Activated T-cell treated with anti-CD3 and anti-CD28 coated beads for 24 hours (primary cell): ENCODE results near the gene STARD13.

Experiments used
- DNase-seq: peaks from one replicate; pipeline ENCODE4 v3.0.0-alpha.2; 2020; ENCODE audit warnings: low read depth

STARD13 gene, protein sequence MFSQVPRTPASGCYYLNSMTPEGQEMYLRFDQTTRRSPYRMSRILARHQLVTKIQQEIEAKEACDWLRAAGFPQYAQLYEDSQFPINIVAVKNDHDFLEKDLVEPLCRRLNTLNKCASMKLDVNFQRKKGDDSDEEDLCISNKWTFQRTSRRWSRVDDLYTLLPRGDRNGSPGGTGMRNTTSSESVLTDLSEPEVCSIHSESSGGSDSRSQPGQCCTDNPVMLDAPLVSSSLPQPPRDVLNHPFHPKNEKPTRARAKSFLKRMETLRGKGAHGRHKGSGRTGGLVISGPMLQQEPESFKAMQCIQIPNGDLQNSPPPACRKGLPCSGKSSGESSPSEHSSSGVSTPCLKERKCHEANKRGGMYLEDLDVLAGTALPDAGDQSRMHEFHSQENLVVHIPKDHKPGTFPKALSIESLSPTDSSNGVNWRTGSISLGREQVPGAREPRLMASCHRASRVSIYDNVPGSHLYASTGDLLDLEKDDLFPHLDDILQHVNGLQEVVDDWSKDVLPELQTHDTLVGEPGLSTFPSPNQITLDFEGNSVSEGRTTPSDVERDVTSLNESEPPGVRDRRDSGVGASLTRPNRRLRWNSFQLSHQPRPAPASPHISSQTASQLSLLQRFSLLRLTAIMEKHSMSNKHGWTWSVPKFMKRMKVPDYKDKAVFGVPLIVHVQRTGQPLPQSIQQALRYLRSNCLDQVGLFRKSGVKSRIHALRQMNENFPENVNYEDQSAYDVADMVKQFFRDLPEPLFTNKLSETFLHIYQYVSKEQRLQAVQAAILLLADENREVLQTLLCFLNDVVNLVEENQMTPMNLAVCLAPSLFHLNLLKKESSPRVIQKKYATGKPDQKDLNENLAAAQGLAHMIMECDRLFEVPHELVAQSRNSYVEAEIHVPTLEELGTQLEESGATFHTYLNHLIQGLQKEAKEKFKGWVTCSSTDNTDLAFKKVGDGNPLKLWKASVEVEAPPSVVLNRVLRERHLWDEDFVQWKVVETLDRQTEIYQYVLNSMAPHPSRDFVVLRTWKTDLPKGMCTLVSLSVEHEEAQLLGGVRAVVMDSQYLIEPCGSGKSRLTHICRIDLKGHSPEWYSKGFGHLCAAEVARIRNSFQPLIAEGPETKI

DNA sequence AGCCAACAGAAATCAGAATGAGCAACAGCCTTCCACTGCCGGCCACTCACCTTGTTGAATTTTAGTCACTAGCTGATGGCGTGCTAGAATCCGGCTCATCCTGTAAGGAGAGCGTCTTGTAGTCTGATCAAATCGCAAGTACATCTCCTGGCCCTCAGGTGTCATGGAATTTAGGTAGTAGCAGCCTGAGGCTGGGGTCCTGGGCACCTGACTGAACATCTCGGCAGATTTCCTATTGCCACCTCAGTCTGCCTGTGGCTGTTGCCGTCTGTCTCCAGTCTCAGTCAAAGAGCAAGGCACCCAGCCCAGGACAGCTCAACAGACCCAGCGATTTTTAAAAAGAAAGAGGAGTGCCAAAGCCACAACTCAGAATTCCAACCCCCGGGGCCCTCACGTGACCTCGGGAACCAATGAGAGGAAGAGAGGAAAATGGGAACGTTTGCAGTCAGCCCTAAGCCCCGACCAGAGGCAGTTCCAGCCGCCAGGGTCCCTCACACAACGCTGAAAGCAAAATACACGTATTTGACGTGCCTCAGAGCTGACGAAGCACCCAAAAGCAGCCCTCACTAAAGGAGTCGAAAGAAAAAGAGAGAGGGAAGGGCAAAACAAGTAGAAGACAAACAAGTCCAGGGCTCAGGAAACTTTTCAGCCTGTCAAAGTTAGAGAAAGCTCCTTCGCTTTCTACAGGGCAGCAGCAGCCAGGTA lies at the start of gene STARD13:
Gene STARD13 (minus strand): TSS at position 336 of the 705 bp plus-strand sequence. CDS start 117 bp downstream, at position 219.
- DNase-seq: no peak

DNA sequence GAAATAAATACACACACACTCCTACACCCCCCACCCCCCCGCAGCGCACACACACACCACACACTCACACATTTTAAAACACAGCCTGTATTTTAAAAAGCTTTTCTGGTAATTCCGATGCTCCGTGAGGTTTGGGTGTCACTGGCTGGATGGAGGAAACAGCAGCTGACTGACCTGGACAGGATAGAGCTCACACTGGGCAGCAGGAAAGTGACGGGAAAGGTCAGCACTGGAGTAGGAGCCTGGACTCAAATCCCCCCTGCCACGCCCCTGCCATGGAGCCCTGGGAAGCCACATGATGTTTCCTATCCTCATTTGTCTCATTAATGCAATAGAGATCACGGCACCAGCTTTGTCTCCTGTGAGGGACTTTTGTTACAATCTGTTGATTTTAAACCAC lies 49.3 kb upstream of the STARD13 start:
- DNase-seq: no peak

DNA sequence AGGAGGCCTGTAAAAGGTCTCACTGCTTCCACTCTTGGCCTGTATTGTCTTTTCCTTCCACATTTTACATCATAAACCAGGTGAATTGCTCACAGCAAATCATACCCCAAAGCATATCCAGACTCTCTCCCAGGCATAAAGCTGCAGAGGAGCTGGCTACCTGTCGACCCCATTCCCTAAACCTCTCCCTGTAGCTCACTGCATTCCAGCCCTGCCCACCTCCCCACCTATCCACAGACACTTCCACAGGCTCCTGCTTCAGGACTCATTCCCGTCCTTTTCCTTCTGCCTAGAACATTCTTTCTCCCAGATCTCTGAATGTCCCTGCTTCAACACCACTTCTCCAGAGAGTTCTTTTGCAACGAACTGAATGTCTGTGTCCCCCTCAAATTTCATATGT lies 46.4 kb upstream of the STARD13 start:
- DNase-seq: no peak

DNA sequence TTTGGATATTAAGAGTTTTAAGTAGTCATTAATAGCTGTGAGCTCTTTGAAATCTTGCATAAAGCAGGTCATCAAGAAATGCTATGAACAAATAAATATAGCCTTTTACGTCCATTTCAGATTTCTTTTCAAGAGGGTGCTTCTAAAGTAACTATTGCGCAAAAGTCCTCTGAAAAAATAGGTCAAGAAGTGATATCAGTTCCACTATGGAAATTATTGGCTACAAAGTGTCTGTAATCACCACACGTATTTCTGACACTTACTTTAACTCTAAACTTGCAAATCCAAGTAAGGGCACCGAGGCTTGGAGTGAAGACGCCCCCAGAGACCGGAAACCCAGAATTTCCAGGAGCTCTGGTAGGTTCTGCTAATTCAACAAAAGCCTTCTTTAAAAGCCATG lies 44.9 kb upstream of the STARD13 start:
- DNase-seq: no peak

DNA sequence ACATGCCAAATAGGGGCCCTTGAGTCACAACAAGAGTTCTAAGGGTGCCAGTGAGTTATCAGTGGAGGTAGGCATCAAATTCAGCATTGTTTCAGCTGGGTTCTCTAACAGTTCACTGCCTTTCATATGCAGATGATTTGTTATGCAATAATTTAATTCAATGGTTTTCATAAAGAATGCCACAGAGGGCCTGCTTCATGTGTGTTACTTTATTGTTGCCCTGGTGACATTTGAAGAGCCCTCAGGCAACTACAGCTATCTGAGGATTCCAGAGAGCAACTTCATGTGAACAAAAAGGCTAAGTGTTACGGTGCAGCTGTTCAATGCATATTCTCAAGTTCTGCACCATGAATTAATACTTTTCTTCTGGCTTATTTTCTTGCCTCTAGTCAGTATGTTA lies 43.1 kb upstream of the STARD13 start:
- DNase-seq: no peak

DNA sequence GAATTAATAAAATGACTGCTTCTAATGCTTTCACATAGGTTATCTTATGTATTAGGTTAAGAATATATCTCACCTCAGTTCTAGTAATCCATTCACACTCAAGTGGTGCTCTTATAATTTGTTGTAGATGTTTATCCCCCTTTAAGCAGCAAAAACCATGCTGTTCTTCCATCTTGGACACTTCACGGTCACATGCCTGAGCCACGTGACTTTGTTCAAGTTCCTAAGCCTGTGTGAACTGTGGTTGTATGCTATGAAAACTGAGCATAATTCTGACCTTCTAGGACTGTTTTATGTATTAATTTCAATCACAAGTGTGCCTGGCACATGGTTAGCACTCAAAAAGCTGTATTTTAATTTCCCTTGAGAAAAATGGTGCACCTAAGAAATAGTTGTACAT lies 41.2 kb upstream of the STARD13 start:
- no peak for DNase-seq

DNA sequence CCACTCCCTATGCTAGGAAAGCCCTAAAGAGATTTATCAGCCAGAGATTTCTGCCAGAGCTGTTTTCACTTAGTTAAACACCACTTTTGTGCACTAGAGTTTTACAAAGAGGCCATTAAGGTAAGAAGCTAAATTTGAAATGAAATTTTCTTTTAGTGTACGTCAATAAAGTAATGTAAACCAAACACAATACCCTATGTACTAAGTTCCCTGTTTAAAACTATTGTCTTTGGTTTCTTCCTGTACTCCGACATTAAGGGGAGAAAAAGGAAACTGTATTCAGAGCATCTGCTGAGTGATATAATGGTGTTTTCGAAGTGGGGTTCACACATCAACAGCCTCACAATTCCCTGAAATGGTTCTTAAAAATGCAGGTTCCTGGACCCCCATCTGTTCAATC lies 40.7 kb upstream of the STARD13 start:
- no peak for DNase-seq

DNA sequence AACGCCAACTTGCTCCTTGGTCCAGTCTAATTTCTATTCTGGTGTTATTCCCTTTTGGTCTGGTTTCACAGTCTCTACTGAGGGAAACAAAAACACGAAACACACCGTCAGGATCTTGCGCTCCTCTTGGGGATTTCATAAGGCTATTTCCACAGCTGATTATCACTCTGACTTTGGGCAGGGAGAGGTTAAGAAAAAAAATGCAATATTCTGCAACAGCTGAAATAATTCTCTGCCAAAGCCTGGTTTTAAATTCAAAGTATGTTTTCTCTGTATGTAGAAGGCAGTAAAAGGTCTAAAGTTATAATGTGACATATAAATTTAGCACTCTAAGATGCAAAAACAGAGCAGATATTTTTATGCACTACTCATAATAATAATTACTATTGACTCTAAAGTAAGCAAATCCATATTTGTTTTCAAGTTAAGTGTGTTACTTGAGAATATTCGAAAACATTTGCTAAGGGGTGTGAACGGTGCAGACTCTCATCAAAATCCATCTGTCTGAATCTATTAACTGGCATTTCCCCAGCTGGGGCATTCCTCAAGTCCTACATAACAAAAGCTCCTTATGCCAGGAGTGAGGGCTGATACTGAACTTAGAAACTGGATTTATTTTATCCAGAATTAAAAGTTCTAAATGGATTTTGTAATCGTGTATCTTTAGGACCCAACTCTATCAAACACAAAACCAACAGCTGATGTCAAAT lies 38.4 kb upstream of the STARD13 start:
- DNase-seq: no peak

DNA sequence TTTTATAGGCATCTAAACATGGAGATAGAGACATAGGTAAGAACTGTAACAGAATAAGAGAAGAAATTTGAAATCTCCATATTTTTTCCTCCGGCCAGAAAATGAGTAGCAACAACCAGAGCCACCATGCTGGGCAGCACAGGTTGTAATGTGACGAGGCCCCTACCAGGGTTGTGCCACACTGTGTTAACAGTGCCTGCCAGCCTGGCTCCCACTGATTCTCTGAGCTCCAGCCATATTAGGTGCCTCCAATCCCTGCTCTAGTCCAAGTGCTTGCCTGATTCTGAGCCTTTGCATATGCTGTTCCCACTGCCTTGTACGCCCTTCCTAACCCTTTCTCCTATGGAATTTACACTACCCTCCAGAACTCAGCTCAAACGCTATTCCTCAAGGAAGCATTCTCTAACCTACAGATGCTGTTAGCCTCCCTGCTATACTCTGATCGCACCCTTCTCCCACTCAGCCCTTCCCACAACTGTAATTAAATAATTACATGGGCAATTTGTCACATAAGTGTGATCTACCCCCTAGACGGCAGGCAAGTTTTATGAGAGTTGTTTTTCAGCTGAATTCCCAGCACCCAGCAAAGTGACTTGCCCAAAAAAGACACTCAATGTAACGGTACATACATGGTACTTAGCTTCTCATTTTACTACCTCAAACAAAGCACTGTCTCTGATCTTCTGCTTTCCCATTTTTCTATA lies 37.6 kb upstream of the STARD13 start:
- no peak for DNase-seq

DNA sequence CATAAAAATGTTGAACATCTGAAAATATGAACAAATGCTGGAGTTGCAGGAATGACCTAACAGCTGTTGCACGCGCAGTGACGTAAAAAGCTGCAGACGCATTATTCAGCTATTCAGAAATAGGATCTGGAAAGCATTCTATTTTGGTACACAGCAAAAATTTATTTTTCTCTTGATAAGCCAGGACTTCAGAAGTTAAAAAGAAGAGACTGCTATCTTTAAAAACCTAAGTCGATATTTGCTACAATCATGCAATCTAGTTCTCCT lies 36.9 kb upstream of the STARD13 start:
- DNase-seq: no peak

DNA sequence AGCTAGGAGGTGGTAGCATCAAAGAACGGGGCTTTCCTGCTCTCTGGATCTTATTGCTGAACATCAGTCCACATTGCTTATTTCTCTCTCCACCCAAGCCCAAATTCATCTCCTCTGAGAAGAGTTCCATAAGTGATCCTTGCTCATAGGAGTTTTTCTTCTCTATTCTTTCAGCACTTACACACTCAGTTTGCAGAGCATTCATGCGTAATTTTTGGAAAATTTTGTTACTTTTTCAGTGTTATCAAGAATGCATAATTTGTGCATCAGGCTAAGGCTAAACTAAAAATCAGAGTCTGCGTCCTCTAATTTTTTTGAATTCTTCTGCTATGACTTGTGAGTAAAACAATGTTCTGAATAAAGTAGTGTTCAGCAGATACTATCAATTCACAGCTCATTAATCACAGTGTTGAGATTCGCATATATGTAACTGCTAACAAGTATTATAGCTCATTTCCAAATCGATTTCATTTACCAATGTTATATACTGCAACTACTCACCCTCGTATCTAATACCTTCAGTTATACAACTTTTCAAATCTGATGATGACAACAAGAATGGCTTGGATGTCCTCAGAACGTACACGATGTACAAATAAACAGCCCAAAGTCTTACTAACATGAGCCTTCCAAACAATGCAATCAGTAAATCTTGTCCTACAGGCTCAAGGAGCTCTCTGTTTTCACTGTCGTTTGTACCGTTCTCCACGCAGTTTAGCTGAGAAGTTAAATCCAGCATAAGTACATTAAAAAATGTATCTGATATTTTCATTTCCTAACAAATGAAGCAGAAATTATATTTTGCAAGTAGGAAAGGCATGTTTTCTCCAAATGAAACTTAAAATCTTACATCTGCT lies 36.4 kb upstream of the STARD13 start:
- no peak for DNase-seq

DNA sequence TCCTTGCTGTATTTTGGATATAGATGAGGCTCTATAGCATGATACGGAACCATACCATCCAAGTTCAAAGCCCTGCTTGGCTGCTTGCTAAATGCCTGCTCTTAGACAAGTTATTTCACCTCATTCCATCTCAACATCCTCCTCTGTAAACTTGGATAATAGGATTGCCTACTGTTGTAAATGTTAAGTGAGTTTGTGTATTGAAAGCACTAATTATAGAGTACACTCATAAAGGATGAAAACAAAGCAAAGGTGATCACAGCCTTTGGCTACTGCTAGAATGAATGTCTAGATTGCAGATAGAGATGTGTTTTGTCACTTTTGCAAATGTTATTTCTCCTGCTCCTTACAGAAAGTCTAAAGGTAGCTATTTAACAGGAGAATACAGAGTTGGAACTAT lies 34.3 kb upstream of the STARD13 start:
- DNase-seq: no peak

DNA sequence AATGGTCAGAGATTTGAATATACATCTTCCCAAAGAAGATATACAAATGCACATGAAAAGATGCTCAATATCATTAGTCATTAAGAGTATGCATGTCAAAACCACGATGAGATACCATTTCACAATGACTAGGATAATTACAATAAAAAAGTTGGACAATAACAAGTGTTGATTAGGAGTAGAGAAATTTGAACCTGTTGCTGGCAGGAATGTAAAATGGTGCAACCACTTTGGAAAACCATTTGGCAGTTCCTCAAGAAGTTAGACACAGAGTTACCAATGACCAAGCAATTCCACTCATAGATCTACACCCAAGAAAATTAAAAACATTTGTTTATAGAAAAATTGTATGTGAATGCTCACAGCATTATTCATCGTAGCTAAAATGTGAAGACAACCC lies 33.2 kb upstream of the STARD13 start:
- DNase-seq: no peak

DNA sequence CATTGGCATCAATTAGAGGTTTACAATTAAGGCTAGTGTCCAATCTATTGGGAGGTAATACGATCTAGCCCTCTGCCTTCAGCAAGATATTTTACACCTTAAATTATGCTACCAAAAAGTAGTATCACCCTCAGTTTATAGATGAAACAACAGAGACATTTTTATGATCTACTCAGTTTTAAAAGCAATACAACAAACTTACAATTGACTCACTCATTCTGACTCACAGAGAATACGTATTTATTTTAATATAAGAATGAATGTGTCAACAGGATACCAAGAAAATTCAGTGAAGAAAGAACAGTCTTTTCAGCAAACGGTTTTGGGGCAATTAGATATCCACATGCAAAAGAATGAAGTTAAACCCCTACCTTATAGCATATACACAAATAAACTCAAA lies 32.5 kb upstream of the STARD13 start:
- DNase-seq: no peak

DNA sequence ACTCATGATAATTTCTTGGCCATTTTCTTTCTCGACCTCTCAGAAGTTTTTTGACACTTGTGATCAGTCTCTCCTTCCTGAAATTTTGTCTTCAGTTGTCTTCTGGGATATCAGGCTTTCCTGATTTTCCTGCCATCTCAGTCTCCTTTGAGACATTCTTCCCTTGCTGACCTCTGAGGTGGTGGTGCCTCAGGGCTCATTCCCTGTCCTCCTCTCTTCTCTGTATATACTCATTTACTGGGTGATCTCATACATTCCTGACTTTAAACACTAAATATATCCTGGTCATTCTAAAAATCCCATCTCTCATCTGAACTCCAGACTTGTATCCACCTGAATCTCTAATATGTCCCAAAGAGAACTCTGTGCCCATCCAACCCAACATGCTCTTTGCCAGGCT lies 31.3 kb upstream of the STARD13 start:
- no peak for DNase-seq

DNA sequence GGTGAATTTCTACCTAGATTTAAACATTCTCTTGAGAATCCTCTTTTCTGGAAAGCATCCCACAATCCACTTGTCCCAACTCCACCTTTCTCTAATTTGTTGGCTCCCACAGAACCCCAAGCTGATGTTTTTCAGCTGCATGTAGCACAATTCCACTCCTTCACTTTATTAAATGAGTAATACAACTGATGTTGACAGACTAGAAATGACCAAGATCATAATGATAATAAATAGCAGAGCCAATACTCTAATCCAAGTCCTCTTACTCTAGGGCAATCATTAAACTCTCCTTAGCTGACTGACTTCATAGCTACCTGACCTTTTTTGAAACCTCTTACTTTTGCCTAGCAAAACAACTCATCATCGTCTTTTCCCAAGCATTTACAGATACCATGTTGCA lies 27.9 kb upstream of the STARD13 start:
- no peak for DNase-seq

DNA sequence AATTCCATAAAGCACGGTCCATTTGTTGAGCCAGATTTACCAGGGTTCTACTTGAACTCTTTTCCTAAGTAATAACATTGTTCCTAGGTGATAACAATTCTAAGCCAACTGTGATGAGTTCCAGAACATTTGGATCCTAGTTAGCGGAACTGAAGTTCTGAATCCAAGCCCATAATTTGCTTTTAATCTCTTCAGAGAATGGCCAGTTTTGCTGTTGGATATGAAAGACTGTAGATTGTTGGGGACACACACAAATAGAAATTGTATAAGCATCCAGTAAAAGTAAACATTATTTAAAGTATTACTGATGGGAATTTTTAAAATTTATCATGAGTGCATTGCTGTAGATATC lies 27.3 kb upstream of the STARD13 start:
- no peak for DNase-seq

DNA sequence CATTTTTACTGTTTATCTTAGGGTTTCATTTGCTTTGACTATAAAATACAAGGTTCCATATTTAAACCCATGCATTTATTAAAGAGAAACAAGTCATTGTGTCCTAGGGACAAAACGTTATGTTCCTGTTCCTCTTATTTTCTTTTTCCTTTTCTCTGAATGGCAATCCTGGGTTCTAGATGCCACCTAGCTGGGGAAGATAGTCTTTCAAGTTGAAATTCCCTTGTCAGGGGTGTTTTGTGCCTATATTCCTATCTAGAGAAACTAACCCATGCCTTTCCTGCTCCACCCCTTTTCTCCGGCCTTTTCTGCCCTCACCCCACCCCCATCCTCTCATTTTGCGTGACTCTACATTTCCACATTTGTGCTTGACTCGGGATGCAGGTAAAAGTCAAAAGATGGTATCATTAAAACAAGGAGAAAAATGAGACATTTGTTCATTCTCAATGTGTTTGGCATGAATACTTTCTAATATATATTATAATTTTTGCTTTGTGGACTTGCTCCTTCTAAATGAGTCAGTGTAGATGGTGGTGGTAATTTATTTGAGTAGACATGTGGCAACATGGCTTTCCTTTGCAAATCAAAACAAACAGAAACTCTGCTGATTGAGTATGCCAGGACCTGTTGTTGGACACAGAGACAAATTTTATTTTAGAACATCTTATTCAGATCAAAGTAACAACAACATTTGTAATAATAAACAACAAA lies 26.8 kb upstream of the STARD13 start:
- no peak for DNase-seq

DNA sequence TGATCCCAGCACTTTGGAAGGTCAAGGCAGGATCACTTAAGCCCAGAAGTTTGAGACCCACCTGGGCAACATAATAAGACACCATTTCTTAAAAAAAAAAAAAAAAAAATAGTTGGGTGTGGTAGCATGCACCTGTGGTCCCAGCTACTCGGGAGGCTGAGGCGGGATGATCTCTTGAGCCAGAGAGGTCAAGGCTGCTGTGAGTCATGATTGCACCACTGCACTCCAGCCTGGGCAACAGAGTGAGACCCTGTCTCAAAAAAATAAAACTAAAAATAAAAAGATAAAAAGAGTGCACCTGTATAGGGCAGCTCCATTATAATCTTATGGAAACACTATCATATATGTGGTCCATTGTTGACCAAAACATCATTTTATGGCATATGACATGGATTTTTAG lies 25.5 kb upstream of the STARD13 start:
- DNase-seq: no peak
